Measurements from ENCODE around the gene ATE1.

- TF ChIP-seq POLR2A (IDR thresholded peaks at IDR 0.05) (no peak), CTCF (IDR thresholded peaks at IDR 0.05) (no peak)
Observed at GRCh38 chr10:121846555-121846954, 81.3 kb downstream of the ATE1 start.

Measured in vagina (tissue), 2 donors.